H9 (cell line): ENCODE data around the gene TCF20. TPM values are rescaled to one million over a fixed set of nuclear protein-coding genes. Genes with fewer than 3 reads are reported as not detected.
A peak's percentile ranks its signal among the peaks of the same experiment; 100 is the strongest.

ENCODE experiments used
- DNase-seq: peaks from one replicate; pipeline ENCODE4 v3.0.0-alpha.2; 2017
- H2AFZ ChIP-seq: one replicate; pipeline ENCODE4 v1.6.1; 2013; ENCODE audit warnings: mild to moderate bottlenecking, low read length, control low read depth, moderate library complexity
- H2AK5ac ChIP-seq: 2 replicates; pipeline ENCODE4 v1.6.1; 2013; ENCODE audit warnings: low read length, control low read depth, mixed read lengths; ENCODE audit not compliant: insufficient read length
- H2BK120ac ChIP-seq: one replicate; pipeline ENCODE4 v1.6.1; 2013; ENCODE audit warnings: low read depth, mild to moderate bottlenecking, low read length, control low read depth, inconsistent platforms; ENCODE audit not compliant: poor library complexity, severe bottlenecking
- H2BK12ac ChIP-seq: 2 replicates; pipeline ENCODE4 v1.6.1; 2013; ENCODE audit warnings: low read length, control low read depth, mixed read lengths, low read depth; ENCODE audit not compliant: insufficient read length
- H2BK15ac ChIP-seq: 2 replicates; pipeline ENCODE4 v1.6.1; 2013; ENCODE audit warnings: low read depth, low read length, control low read depth
- H2BK20ac ChIP-seq: one replicate; pipeline ENCODE4 v1.6.1; 2013; ENCODE audit warnings: low read depth, mild to moderate bottlenecking, low read length, control low read depth, inconsistent platforms; ENCODE audit not compliant: poor library complexity, severe bottlenecking
- H2BK5ac ChIP-seq: 2 replicates; pipeline ENCODE4 v1.6.1; 2013; ENCODE audit warnings: low read length, control low read depth, mixed read lengths; ENCODE audit not compliant: insufficient read length
- H3K14ac ChIP-seq: 2 replicates; pipeline ENCODE4 v1.6.1; 2013; ENCODE audit warnings: low read length, control low read depth; ENCODE audit not compliant: insufficient read depth
- H3K18ac ChIP-seq: 2 replicates; pipeline ENCODE4 v1.6.1; 2013; ENCODE audit warnings: low read depth, mild to moderate bottlenecking, mixed read lengths, low read length, control low read depth; ENCODE audit not compliant: insufficient read length
- H3K23ac ChIP-seq: 2 replicates; pipeline ENCODE4 v1.6.1; 2013; ENCODE audit warnings: low read length, control low read depth, mixed read lengths, low read depth; ENCODE audit not compliant: insufficient read length
- H3K23me2 ChIP-seq: 2 replicates; pipeline ENCODE4 v1.6.1; 2013; ENCODE audit warnings: low read depth, mild to moderate bottlenecking, mixed read lengths, low read length, control low read depth; ENCODE audit not compliant: insufficient read length, poor library complexity, severe bottlenecking
- H3K27ac ChIP-seq: 2 replicates; pipeline ENCODE4 v1.5.1; 2013; ENCODE audit warnings: low read length, control low read depth, mixed read lengths, low read depth; ENCODE audit not compliant: insufficient read length
- H3K27me3 ChIP-seq: 2 replicates; pipeline ENCODE4 v1.6.1; 2013; ENCODE audit warnings: low read length, control low read depth, inconsistent platforms; ENCODE audit not compliant: insufficient read depth
- H3K4ac ChIP-seq: 2 replicates; pipeline ENCODE4 v1.6.1; 2013; ENCODE audit warnings: low read depth, mild to moderate bottlenecking, control low read depth, inconsistent platforms, low read length, moderate library complexity
- H3K4me1 ChIP-seq: 2 replicates; pipeline ENCODE4 v1.6.1; 2013; ENCODE audit warnings: low read length, control low read depth, inconsistent platforms; ENCODE audit not compliant: insufficient read depth
- H3K4me2 ChIP-seq: 2 replicates; pipeline ENCODE4 v1.6.1; 2013; ENCODE audit warnings: low read length, control low read depth, mixed read lengths; ENCODE audit not compliant: insufficient read length, insufficient read depth
- H3K56ac ChIP-seq: 2 replicates; pipeline ENCODE4 v1.6.1; 2013; ENCODE audit warnings: low read depth, mild to moderate bottlenecking, mixed read lengths, low read length, control low read depth; ENCODE audit not compliant: insufficient read length
- H3K79me1 ChIP-seq: 2 replicates; pipeline ENCODE4 v1.6.1; 2013; ENCODE audit warnings: low read depth, mild to moderate bottlenecking, moderate library complexity, low read length, control low read depth, inconsistent platforms; ENCODE audit not compliant: insufficient read depth, poor library complexity, severe bottlenecking
- H3K79me2 ChIP-seq: 2 replicates; pipeline ENCODE4 v1.6.1; 2013; ENCODE audit warnings: low read length, control low read depth, inconsistent platforms; ENCODE audit not compliant: insufficient read depth
- H3K9ac ChIP-seq: 2 replicates; pipeline ENCODE4 v1.6.1; 2013; ENCODE audit warnings: low read length, control low read depth, mixed read lengths; ENCODE audit not compliant: insufficient read length; ENCODE audit errors: extremely low read depth
- H3K9me3 ChIP-seq: one replicate; pipeline ENCODE4 v1.6.1; 2013; ENCODE audit warnings: low read depth, low read length, inconsistent platforms; ENCODE audit not compliant: control insufficient read depth
- H3T11ph ChIP-seq: one replicate; pipeline ENCODE4 v1.6.1; 2013; ENCODE audit warnings: mild to moderate bottlenecking, low read length, control low read depth, inconsistent platforms
- H4K20me1 ChIP-seq: one replicate; pipeline ENCODE4 v1.6.1; 2013; ENCODE audit not compliant: control insufficient read depth, insufficient read length, insufficient read depth
- H4K5ac ChIP-seq: 2 replicates; pipeline ENCODE4 v1.6.1; 2013; ENCODE audit warnings: low read depth, mild to moderate bottlenecking, mixed read lengths, low read length, control low read depth; ENCODE audit not compliant: insufficient read length
- H4K8ac ChIP-seq: replicated peaks from 2 replicates; pipeline ENCODE4 v1.6.1; 2013; ENCODE audit warnings: low read length, control low read depth, mixed read lengths, low read depth; ENCODE audit not compliant: insufficient read length
- H4K91ac ChIP-seq: 2 replicates; pipeline ENCODE4 v1.6.1; 2013; ENCODE audit warnings: low read depth, mild to moderate bottlenecking, moderate library complexity, mixed read lengths, low read length, control low read depth; ENCODE audit not compliant: insufficient read length
- H3K27ac Mint-ChIP-seq, 3 experiments: 2 replicates in 2 of 3; 3 replicates in 1 of 3; pipeline ENCODE4 v1.8.0; 2020 to 2021; ENCODE audit warnings: mixed read lengths in 3 of 3, mild to moderate bottlenecking in 1 of 3, moderate library complexity in 1 of 3
- H3K27me3 Mint-ChIP-seq: 2 replicates; pipeline ENCODE4 v1.8.0; 2021; ENCODE audit warnings: low read depth, mild to moderate bottlenecking, moderate library complexity, mixed read lengths
- H3K36me3 Mint-ChIP-seq, 3 experiments: 2 replicates in 2 of 3; 3 replicates in 1 of 3; pipeline ENCODE4 v1.8.0; 2020 to 2021; ENCODE audit warnings: low read depth in 3 of 3, mixed read lengths in 3 of 3; ENCODE audit not compliant: insufficient read depth in 1 of 3
- H3K4me1 Mint-ChIP-seq, 2 experiments: 2 replicates each; pipeline ENCODE4 v1.8.0; 2020; ENCODE audit warnings: mixed read lengths in 2 of 2
- H3K4me3 Mint-ChIP-seq, 2 experiments: 2 replicates in 1 of 2; 3 replicates in 1 of 2; pipeline ENCODE4 v1.8.0; 2020 to 2021; ENCODE audit warnings: mild to moderate bottlenecking in 2 of 2, mixed read lengths in 2 of 2, moderate library complexity in 1 of 2
- H3K9me3 Mint-ChIP-seq, 2 experiments: 2 replicates in 1 of 2; 3 replicates in 1 of 2; pipeline ENCODE4 v1.8.0; 2020; ENCODE audit warnings: mild to moderate bottlenecking in 2 of 2, mixed read lengths in 2 of 2, moderate library complexity in 1 of 2
- WGBS: extraction: QIAGEN DNeasy Blood & Tissue Kit; methylation state at CpG from one replicate; pipeline ENCODE4 v1.1.7; 2013; ENCODE audit warnings: missing lambda C conversion rate, low lambda C conversion rate, mixed read lengths; ENCODE audit not compliant: insufficient read length; ENCODE audit errors: extremely low coverage; 5-methylcytosine and 5-hydroxymethylcytosine counted together
- total RNA-seq: library from RNA; stranded (reverse); gene quantifications from 2 replicates; pipeline ENCODE4 v1.2.1, GENCODE V29; 2021
- TF ChIP-seq, protein P1 (sequence below): fragments of 200-600 bp; sonication (generic); conservative IDR thresholded peaks from 3 replicates; pipeline ENCODE4 v1.8.0; 2021; ENCODE audit warnings: antibody characterized with exemption, mild to moderate bottlenecking

Gene TCF20
- total RNA-seq, 1 experiment from 2014 or later: 75.6 TPM

DNA sequence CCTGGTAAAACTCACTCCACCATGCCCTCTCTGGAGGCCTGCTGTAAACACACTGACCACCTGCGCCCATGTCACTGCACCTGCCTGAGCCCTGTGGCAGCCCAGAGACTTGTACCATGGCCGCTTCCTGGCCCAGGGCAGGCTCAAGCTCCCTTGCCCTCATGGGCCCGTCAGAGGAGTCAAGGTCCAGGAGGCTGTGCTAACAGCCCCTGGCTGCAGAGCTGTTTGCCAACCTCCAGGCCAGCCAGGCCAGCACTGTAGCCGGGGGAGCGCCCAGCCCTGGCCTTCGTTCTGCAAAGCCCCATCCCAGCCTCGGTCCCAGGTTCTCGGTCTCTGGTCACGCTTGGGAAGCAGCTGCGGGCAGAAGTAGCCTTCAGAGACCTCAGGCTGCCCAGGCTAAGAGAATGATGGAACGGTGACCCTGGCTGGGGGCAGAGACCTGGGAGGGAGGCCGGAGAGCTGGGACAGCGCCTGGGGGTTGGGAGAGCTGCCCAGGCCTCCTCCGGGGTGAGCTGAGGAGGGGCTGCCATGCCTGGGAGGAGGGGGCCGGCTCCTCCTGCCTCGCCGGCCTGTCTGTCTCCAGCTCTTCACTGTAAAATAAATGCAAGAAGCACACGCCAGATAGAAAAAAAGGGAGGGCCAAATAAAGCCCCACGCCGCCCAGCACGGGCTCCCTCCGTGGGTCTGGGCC, 11.9 kb upstream of the TCF20 start:
- H4K8ac ChIP-seq: no peak overlapping the region
- H3K79me2 ChIP-seq: no peaks in the 10 kb centered on the region; the same call in 1 of the 2 replicates
- H3K27me3 ChIP-seq: peaks cover 10% of the 10 kb centered on the region; the same call in 1 of the 2 replicates
- H3K9me3 ChIP-seq: no peaks in the 10 kb centered on the region
- peaks cover 97% of the 10 kb centered on the region for H3K27me3 Mint-ChIP-seq
- no peaks in the 10 kb centered on the region for H3K79me1 ChIP-seq
- no peak overlapping the region for H2BK5ac ChIP-seq
- no peak overlapping the region for H3K9ac ChIP-seq
- no peak overlapping the region for H2BK15ac ChIP-seq
- no peak overlapping the region for H2BK20ac ChIP-seq
- peak overlapping the region; percentile 34 for H3K4me2 ChIP-seq
- H3K14ac ChIP-seq: no peak overlapping the region
- WGBS: no CpG with 5 or more reads among the region's 22 CpGs
- no peaks in the 10 kb centered on the region for H4K20me1 ChIP-seq
- no peak overlapping the region for H3T11ph ChIP-seq
- no peak overlapping the region for H2AK5ac ChIP-seq
- DNase-seq: peak; percentile 33
- peak overlapping the region; percentile 52 to 76 for H3K4me3 Mint-ChIP-seq
- peaks cover 0 to 5% (median 3%) of the 10 kb centered on the region in 3 experiments; a peak in 4 of 7 replicates for H3K36me3 Mint-ChIP-seq
- TF ChIP-seq, protein P1, sequence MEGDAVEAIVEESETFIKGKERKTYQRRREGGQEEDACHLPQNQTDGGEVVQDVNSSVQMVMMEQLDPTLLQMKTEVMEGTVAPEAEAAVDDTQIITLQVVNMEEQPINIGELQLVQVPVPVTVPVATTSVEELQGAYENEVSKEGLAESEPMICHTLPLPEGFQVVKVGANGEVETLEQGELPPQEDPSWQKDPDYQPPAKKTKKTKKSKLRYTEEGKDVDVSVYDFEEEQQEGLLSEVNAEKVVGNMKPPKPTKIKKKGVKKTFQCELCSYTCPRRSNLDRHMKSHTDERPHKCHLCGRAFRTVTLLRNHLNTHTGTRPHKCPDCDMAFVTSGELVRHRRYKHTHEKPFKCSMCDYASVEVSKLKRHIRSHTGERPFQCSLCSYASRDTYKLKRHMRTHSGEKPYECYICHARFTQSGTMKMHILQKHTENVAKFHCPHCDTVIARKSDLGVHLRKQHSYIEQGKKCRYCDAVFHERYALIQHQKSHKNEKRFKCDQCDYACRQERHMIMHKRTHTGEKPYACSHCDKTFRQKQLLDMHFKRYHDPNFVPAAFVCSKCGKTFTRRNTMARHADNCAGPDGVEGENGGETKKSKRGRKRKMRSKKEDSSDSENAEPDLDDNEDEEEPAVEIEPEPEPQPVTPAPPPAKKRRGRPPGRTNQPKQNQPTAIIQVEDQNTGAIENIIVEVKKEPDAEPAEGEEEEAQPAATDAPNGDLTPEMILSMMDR: no peak
- no peak overlapping the region for H2BK12ac ChIP-seq
- H3K9me3 Mint-ChIP-seq: no peaks in the 10 kb centered on the region
- peaks cover 8% of the 10 kb centered on the region for H3K23me2 ChIP-seq
- no peak overlapping the region for H4K5ac ChIP-seq
- H2BK120ac ChIP-seq: no peak overlapping the region
- H3K4me1 ChIP-seq: no peaks in the 10 kb centered on the region
- no peak overlapping the region for H3K56ac ChIP-seq
- H3K4ac ChIP-seq: no peak overlapping the region
- H4K91ac ChIP-seq: no peak overlapping the region
- no peak overlapping the region; a peak in 1 of 7 replicates for H3K27ac Mint-ChIP-seq
- H2AFZ ChIP-seq: no peak overlapping the region
- H3K27ac ChIP-seq: no peak overlapping the region
- H3K18ac ChIP-seq: no peak overlapping the region
- H3K23ac ChIP-seq: no peak overlapping the region
- peaks cover 10 to 26% of the 10 kb centered on the region in 2 experiments for H3K4me1 Mint-ChIP-seq
